Left forelimb (tissue), 1 donor: Measurements from ENCODE around the gene MTHFD1.
A peak's percentile ranks its signal among the peaks of the same experiment; 100 is the strongest.

Source experiments
- DNase-seq: peaks from one replicate; pipeline ENCODE4 v3.0.0-alpha.2; 2018; ENCODE audit warnings: low spot score

Gene MTHFD1

GRCh38 chr14:64495252-64495651 is 107.1 kb downstream of the MTHFD1 start:
- DNase-seq = no peak

- DNase-seq = no peak
Measured at GRCh38 chr14:64496764-64497163, 108.6 kb downstream of the MTHFD1 start.

GRCh38 chr14:64500088-64500487 is 111.9 kb downstream of the MTHFD1 start:
- no peak for DNase-seq

- no peak for DNase-seq
Measured at GRCh38 chr14:64501411-64502171, 113.4 kb downstream of the MTHFD1 start.

GRCh38 chr14:64502456-64502855 is 114.3 kb downstream of the MTHFD1 start:
- no peak for DNase-seq

- DNase-seq = no peak
Measured at GRCh38 chr14:64502887-64503433, 114.8 kb downstream of the MTHFD1 start.

GRCh38 chr14:64503434-64504309 is 115.5 kb downstream of the MTHFD1 start, which contains the start of gene ZBTB25:
Gene ZBTB25 (minus strand): TSS chr14:64503838. CDS start chr14:64490533, 13,305 bp downstream.
- DNase-seq = peak; percentile 94

- peak; percentile 94 for DNase-seq
Measured at GRCh38 chr14:64504310-64504896, 116.2 kb downstream of the MTHFD1 start, which contains the start of gene ZBTB1. Gene ZBTB1 (plus strand): TSS chr14:64504770. CDS start chr14:64521505, 16,735 bp downstream.

- peak; percentile 93 for DNase-seq
Measured at GRCh38 chr14:64504897-64505794, 117.0 kb downstream of the MTHFD1 start.

GRCh38 chr14:64506721-64507120 is 118.6 kb downstream of the MTHFD1 start:
- DNase-seq = no peak

GRCh38 chr14:64507376-64508156 is 119.4 kb downstream of the MTHFD1 start:
- no peak for DNase-seq

GRCh38 chr14:64508215-64508776 is 120.1 kb downstream of the MTHFD1 start:
- DNase-seq = no peak

GRCh38 chr14:64509036-64509435 is 120.9 kb downstream of the MTHFD1 start:
- no peak for DNase-seq
